NCI-H1417 (cell line): ENCODE data around the gene NUTM2G.
"Not testable (repeated sequence)": the region's sequence is repeated elsewhere in the genome, so short reads cannot be mapped to it uniquely, and the experiment has no call there.

Experiments used
- DNase-seq, 3 experiments: peaks; one replicate each; lab custom pipeline; 2025; lab: John Stamatoyannopoulos, UW

Gene NUTM2G

DNA sequence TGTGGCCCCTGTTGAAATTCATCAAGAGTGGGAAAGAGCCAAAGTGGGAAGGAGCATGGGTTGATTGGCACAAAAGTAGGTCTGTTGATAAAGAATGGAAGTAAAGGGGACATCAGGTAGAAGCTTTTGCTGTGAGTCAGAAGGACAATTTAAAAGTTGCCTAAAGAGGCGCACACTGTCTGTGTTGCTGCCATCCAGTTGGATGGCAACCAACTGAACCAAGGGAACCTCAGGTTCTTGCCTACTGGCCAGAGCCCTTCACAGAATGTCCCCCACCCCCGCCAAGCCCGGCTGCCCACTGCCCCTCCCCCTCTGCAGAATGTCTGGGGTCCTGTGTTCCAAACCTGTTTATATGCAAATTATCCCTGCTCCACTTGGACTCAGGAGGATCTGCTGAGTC lies at the start of gene NUTM2G:
NUTM2G (plus strand) TSS at position 301 of the 400 bp plus-strand sequence. CDS start 182 bp downstream, outside the sequence.
- not testable (repeated sequence) for DNase-seq

DNA sequence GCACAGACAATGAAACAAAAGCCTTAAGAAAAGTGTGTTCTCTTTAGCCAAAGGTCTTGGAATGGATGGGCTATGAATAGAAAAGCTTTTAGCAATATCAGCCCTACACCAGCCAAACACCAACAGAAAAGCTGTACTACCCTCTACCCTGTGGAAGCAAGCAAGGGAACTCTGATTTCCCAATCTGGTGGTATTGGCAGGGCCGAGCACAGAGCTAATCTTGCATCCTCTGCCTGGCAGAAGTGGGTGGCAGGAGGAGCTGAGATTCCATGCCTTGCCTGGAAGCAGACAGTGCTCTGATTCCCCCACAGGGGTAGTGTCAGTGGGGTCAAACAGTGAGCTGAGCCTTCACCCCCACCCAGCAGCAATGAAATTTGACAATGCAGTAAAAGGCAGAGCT lies 44.7 kb upstream of the NUTM2G start:
- DNase-seq = no peak

DNA sequence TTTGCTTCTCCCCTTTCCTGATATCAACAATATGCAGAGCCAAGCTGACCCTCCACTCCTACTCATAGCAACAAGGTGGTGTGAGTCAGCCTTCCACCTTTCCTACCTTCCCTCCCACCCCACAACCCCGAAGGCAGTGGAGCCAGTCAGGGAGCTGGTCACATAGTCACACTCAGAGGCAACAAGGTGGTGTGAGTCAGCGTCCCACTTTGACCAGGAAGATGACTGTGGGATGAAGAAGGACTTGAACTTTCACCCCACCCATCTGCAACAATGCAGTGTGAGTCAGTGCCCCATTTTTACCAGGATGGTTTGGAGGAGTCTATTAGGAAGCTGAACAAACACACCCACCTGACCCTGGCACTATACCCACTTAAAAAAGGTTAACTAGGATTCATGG lies 44.2 kb upstream of the NUTM2G start:
- DNase-seq = no peak

- DNase-seq = no peak
Observed at GRCh38 chr9:96885424-96885823, 43.2 kb upstream of the NUTM2G start.

GRCh38 chr9:96888591-96888990 lies 40.1 kb upstream of the NUTM2G start:
- no peak for DNase-seq

DNA sequence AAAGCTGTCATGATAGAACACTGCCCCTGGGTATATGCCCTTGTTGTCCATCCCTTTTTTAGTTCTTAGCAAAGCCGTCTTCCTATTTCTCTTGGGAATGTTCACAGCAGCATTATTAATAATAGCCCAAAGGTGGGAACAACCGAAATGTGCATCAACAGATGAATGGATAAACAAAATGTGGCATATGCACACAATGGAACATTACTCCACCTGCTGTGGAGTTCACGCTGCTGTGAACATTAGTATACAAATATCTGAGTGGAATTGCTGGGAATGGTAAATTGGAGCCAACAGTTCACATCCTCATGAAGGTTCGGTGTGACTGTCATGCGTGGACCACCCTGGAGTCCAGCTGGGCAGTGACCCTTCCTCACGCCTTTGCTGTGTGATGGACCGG lies 36.5 kb upstream of the NUTM2G start:
- DNase-seq = no peak

DNA sequence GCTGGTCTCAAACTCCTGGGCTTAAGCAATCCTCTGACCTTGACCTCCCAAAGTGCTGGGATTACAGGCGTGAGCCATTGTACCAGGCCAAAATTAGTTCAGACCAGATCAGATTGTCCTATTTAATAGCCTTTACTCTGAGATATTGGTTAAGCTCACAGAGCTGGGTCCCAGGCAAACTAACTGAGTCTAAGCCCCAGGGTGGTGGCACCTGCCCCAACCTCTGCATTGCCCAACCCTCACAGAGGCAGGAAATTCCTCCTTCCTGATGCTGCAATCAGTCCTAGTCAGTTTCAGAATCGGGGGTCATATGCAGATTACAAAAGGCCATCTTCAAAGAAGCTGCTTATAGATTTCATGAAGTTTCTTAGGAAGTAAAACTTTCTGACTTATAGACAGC lies 28.6 kb upstream of the NUTM2G start:
- not testable (repeated sequence) for DNase-seq

GRCh38 chr9:96904947-96905722 lies 23.5 kb upstream of the NUTM2G start:
- DNase-seq = not testable (repeated sequence)

DNA sequence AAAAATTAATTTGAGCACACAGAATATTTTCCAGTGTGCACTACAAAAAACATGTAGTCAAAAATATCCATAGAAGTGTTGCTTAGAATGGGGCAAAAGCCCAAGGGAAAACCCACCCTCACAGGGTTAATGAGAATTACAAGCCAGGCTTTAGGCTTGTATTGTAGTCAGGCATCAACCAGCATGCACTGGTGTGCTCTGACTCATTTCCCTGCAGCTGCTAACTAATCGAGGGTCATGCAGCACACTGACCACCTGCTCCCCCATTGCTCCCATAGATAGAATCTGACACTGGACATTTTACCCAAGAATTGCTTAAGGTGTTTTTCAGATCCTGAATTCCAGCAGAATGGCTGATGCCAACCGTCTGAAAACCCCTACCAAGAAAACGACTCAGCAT lies 20.2 kb upstream of the NUTM2G start:
- not testable (repeated sequence) for DNase-seq

DNA sequence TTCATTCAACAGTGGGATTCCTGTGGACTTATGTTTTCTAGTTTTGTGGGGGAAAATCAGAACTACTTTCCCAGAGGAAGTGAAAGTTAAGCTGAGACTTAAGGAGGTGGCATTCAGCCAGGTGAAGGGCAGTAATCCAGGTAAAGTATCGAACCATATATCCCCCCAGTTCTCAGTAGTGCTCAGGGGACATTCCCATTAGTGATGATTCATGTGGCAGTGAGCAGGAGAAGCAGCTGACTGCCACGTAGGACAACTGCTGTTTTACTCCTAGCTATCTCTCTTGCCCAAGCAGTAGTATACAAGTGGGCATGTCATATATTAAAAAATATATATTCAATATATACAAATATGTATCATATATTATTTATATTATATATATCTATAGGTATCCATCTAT lies 13.1 kb upstream of the NUTM2G start:
- not testable (repeated sequence) for DNase-seq

- DNase-seq = not testable (repeated sequence)
Observed at GRCh38 chr9:96916531-96916930, 12.1 kb upstream of the NUTM2G start.

GRCh38 chr9:96918550-96918949 lies 10.1 kb upstream of the NUTM2G start:
- DNase-seq = not testable (repeated sequence)

DNA sequence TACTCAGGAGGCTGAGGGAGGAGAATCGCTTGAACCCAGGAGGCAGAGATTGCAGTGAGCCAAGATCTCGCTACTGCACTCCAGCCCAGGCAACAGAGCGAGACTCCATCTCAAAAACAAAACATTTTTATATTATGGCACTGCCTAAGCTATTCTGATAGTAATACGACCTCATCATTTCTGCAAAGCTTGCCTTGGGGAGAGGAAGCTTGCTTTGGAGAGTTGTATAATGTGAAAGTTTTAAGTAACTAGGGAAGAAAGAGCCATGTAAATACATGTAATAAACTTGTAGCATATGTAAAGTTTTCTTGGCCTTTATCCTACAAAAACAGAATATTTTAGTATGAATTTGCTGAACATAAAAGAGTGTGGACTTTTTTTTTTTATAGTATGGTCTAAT lies 7.8 kb upstream of the NUTM2G start:
- not testable (repeated sequence) for DNase-seq

- DNase-seq = not testable (repeated sequence)
Observed at GRCh38 chr9:96925587-96925986, 3.1 kb upstream of the NUTM2G start.

DNA sequence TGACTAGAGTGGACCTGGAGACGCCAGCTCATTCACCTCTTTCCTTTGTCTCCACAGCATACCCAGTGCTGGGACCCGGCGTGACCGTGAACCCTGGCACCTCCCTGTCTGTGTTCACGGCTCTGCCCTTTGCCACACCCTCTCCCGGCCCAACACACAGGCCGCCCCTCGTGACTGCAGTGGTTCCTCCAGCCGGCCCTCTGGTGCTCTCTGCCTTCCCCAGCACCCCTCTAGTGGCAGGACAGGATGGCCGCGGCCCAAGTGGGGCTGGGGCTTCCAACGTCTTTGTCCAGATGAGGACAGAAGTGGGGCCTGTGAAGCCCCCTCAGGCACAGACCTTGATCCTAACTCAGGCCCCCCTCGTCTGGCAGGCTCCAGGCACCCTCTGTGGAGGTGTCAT lies 3.0 kb downstream of the NUTM2G start:
- DNase-seq = not testable (repeated sequence)

DNA sequence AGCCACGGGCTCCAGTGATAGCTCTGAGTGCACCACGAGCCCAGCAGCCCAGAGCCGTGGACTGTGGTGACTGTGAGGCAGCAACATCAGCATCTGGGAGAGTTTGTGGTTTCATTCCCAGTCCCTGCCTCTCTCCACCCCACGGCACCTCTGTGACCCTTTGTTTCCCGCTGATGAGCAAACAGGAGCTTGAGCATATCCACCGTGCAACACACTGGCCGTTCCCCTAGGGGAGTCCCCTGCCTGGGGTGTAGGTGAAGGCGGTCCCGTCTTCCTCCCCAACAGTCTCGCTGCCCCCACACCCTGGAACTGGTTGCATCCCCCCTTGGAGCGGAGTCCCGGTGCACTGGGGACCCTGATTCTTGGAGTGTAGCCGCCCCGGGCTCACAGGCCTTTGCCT lies 5.5 kb downstream of the NUTM2G start:
- not testable (repeated sequence) for DNase-seq

- DNase-seq = not testable (repeated sequence)
Observed at GRCh38 chr9:96934706-96935105, 6.1 kb downstream of the NUTM2G start.

GRCh38 chr9:96935401-96935800 lies 6.8 kb downstream of the NUTM2G start:
- DNase-seq = not testable (repeated sequence)

GRCh38 chr9:96937442-96937841 lies 8.8 kb downstream of the NUTM2G start:
- not testable (repeated sequence) for DNase-seq

DNA sequence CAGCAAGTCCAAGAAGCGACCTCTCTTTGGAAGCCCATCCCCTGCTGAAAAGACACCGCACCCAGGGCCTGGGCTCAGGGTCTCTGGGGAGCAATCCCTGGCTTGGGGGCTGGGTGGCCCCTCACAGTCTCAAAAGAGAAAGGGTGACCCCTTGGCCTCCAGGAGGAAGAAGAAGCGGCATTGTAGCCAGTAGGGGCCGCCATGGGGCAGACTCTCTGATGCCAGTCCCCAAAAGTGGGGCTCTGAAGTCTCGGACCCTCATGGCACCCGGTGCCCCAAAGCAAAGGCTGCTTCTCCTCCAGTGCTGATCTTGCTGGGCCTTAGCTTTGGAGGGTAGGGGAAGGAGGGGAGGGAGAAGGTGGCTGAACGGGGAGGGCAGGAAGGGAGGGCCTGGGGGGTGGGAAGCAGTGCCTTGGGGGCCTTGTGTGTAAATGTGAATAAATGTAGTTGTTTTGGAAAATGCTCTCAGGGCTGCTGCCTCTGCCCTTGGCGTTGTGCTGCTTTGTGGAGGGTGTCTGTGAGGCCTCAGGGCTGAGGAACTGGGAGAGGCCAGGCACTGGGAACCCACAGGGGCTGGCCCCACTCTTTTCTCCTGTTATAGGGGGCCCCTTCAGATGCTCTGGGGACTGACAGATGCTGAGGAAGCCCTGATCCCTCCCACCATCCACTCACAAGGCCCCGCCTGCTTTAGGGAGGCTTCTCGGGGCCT lies 10.5 kb downstream of the NUTM2G start:
- not testable (repeated sequence) for DNase-seq

GRCh38 chr9:96940982-96941381 lies 12.3 kb downstream of the NUTM2G start:
- not testable (repeated sequence) for DNase-seq

DNA sequence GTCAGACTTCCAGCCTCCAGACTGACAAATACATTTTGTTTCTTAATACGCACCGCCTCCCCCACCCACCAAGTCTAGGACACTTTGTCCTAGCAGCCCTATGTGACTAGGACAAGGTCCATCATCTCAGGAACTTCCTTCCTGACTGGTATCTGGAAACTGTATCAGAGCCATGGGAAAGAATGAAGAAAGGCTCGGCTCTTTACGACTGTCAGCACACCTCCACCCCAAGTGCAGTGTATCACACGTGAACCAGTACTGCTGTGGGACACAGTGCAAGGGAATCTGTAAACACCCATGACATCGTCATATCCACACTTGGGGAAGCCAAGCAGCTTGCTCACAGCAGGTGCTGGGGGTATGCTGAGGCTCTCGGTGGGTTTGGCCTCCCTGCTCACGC lies 13.0 kb downstream of the NUTM2G start:
- DNase-seq = not testable (repeated sequence)

DNA sequence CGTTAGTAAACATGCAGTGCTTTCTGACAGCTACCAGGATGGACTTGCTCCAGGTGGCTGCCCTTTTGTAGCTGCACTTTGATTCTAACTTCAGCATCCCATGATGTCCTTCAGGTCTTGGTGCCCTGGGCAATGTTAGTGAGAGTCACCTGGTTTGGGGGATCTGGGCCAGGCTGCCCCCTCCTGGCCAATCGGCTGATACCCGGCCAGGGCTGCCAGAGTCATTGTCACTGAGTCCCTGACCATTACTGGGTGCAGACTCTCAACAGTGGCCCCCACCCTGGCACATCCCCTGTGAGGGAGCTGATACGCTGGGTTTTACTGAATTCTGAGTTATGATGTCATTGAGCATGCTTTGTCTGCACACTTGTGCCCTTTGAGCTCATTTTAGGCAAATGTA lies 13.5 kb downstream of the NUTM2G start:
- not testable (repeated sequence) for DNase-seq
